Cerebellar nuclear complex (tissue), 1 donor: Measurements from ENCODE around the gene AKIRIN2.
A peak's percentile ranks its signal among the peaks of the same experiment; 100 is the strongest.

Experiments used
- DNase-seq, 2 experiments: peaks; one replicate each; lab custom pipeline; 2025; lab: John Stamatoyannopoulos, UW

The AKIRIN2 gene

DNA sequence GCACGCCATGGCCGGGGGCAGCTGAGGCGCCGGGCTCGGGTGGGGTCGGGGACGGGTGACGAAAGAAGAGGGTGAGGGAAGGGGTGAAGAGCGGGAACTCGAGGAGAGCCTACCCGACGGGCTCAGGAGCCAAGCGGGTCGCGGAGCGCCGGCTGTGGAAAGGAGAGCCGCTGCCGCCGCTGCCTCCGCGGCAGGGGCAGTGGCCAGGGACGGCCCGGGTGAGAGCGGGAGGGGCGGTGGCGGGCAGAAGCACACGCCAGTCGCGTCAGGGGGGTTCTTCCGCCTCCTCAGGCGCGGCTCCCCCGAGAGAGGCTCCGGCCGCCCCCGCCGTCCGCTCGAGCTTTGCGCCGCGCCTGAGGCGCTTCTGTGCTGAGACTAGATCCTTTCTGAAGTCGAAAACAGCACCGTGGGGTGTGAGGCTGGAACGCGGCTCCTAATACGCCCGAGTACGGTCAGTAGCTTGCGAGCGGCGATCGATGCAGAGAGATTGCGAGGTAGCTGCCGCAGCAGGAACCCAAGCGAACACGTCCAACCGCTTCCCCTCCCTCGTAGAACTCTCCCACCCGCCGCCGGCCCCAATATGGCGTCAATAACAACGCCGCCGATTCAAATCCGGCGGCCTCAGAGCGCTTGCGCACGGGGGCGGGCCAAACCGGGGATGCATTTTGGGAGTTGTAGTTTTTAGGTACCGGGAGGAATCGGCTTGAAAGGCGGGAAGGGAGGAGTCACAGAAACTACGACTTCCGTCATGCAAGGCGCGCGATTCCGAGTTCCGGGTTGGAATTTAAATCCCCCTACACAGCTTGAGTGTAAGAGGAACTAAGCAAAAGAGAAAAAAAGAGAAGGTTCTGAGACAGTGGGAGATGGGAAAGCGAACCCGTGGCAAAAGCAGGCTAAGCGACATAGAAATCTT, at the start of gene AKIRIN2:
AKIRIN2 (minus strand) TSS at position 558 of the 913 bp plus-strand sequence; CDS start at position 9, 549 bp downstream.
- peak; percentile 86 to 91 for DNase-seq

DNA sequence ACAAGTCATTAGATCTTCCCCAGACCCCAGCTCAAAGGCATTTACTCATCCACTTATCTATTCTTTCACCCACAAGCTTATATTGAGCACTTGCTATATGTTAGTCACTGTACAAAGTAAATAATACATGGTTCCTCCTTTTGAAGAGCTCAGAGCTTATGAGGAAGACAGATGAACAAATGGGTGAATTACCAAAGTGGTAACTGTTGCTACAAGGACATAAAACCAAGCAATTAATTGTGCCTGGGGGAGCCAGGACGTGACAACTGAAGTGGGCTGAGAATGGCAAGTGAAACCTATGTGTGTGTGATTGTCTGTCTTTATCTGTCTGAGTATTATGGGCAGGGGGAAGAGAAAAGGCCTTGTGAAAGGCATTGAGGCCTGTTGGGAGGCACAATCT, 45.6 kb upstream of the AKIRIN2 start:
- DNase-seq: no peak

DNA sequence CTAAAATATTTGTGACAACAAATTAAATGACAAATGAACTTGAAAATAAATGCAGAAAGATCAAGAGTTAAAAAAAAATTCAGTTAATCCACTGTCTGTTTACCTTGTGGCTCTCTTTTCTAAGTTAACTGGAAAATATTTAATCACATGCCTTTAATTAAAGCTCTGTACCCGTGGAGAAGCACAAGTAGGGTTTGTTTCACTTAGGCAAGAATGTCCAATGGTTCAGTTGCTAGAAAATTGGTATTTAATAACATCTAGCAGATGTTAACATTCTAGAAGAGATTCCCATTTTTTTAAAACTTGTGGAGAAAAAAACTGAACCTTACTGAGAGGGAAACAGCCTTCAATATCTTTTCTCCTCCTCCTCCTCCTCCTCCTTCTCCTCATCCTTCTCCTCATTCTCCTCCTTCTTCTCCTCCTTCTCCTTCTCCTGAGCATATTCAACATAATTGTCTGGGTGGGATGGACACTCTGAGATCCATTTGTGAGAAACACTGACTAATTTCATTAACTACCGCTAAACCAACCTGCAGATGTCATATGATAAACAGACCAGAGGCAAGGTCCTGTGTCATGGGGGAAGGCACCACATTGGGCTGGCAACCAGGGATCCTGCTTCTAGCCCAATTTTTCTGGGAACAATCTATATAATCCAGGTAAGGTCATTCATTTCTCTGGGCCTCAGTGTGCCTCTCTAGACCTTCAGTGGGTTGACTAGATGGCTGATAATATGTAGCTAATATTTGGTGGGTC, 44.1 kb upstream of the AKIRIN2 start:
- DNase-seq: no peak

DNA sequence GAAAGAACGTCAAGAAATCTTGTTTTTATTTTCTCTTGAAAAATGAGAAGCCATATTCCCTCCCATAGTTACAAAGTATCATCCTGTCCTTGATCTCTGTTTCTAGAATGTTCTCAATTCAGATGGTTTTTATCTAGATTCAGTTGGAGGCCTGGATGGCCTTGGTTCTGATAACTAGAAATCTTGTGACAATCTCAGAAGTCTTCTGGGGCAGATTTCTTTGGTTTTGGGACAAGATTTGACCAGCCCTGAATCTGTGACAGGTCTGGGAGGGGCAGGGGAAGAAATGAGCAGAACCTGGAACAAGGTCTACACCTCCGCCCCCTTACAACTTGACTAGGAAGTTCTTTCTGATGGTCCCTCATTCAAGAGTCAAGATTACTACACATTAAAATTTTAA, 41.4 kb upstream of the AKIRIN2 start:
- no peak for DNase-seq

DNA sequence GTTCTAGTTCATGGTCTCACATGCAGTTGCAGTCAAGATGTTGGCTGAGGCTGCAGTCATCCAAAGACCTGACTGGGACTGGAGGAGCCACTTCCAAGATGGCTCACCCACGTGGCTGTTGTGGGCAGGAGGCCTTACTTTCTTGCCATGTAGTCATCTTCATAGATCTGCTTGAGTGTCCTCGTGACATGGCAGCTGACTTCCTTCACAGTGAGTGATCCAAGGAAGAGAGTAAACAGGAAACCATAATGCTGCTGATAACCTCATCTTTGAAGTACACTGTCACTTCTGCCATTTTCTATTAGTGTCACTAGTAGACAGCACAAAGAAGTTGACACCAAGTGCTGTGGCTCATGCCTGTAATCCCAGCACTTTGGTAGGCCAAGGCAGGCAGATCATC, 40.1 kb upstream of the AKIRIN2 start:
- no peak for DNase-seq

DNA sequence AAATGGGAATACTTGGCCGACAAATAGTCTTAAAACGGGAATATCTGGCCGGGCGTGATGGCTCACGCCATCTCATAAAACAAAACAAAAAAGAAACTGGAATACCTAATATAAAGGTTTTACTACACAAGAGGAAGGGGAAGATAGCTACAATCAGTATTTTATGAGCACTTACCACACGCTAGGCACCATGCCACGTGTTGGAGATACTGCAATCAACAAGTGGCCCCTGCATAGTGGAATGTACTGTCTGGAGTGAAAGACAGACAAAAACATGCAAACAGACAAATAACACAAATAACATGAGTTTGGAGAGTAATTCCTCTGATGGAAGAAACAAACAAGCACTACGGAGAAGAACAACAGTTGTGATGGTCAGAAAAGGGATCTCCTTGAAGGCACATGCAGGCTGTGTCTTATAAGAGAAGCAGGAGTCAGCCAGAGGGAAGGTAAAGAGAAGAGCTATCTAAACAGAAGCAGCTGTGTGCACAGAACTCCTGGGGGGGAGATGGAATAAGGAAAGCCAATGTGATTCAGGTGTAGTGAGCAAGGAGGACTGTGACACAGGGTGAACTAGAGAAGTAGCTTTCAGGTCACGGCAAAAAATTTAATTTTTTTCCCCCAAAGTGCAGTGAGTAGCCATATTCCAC, 39.1 kb upstream of the AKIRIN2 start:
- DNase-seq: no peak

DNA sequence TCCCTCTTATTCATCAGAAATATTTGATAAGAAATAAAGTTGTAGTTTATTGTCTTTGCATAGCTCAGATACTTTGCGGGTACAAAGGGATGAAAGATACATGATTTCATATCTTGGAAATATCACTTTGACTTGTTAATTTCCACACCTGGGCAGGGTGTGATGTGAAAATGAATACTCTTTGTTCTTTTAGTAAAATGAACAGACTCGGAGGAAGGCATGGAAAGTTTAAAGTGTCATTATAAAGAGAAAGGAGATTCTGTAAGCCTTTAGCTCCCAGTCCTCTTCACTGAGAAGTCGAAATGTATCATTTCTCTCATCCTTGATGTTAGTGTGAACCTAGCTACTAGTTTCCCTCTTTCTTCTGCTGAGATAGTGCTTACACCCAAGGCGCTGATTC, 36.7 kb upstream of the AKIRIN2 start:
- DNase-seq: no peak

DNA sequence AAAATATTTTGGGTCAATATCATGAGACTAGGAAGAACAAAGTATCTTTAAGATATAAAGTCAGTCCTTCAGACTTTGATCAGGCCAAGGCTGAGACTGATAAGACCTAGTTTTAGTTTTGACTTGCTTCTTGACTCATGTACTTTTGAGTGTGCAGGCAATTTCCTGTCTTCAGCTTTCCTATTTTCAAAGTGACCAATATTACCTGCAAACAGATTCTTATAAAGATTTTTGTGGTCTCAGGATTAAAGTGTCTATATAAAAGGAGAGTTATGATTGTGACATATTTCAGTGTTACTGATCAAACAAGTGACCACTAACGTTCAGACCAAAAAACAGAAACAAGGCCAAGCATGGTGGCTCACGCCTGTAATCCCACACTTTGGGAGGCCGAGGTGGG, 36.0 kb upstream of the AKIRIN2 start:
- DNase-seq: no peak

DNA sequence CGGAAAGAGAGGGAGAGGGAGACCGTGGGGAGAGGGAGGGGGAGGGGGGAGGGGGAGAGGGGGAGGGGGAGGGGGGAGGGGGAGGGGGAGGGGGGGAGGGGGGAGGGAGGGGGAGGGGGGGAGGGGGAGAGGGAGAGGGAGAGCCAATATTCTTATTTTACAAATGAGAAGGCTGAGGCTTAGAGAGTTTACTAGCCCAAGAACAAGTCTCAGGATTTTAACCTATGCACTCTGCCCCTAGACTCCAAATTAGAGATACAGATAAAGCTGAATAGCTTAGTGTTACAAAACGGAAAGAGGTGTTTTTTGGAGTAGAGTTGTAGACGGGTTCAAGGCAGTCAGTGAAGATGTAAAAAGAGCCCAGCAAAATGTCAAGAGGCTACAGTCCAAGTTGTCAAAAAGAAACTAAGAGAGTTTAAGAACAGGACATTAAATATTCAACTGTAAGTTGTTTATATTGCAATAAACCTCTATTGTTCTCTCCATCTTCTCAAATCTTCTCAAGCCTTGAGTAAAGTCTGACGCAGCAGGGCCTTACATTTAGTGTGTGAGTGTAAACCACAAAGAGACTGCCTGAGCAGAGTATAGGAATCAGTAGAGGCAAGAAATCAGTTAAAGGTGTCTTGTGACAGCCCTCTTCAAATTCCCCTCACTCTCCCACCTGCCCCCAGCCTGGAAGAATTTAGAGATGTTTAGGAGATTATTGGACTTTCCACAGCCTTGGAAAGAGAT, 34.9 kb upstream of the AKIRIN2 start:
- DNase-seq: no peak

DNA sequence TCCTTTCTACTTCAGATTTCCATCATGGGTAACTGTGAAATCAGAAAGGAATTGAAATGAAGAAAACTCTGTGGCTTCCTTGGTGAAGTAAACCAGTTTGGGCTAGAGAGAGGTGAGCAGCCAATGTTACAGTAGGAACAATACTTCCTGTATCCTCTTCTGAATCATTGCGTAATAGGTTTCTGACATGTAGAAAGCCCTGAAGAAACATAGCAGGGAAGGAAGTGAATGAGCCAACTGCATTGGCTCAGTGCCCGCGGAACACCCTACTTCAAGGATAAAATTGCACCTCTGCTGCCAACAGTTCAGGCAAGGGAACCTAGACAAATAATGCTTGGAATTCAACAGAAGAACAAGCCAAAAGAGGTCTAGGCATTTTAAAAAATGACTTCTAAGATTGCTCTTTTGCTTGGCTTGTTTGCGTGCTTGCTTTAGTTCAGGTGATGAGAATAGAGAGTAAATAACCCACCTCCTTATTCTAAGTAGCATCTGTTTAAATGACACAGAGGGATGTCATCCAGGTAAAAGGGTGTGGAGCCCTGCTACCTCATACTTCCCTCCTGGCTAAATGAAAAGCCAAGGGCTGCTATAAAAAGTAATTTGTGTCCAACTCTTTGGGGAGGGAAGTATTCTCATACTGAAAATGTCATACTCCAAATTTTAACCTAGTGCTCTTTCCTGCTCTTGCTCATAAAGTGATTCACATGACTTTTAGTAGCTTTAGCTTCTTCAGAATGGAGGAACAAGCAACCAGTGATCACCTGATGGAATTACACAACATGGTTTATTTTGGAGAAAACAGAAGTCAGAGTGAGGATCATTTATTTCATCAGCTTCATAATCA, 30.0 kb upstream of the AKIRIN2 start:
- DNase-seq: no peak

DNA sequence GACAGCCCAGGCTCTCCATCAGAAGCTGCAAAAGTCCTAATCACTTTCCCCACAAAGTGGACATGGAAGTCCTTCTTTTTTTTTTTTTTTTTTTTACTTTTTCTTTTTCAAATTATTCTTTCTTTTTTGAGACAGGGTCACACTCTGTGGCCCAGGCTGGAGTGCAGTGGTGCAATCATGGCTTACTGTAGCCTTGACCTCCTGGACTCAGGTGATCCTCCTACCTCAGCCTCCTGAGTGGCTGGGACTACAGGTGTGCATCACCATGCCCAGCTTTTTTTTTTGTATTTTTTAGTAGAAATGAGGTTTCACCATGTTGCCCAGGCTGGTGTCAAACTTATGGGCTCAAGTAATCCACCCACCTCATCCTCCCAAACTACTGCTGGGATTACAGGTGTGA, 29.0 kb upstream of the AKIRIN2 start:
- no peak for DNase-seq

DNA sequence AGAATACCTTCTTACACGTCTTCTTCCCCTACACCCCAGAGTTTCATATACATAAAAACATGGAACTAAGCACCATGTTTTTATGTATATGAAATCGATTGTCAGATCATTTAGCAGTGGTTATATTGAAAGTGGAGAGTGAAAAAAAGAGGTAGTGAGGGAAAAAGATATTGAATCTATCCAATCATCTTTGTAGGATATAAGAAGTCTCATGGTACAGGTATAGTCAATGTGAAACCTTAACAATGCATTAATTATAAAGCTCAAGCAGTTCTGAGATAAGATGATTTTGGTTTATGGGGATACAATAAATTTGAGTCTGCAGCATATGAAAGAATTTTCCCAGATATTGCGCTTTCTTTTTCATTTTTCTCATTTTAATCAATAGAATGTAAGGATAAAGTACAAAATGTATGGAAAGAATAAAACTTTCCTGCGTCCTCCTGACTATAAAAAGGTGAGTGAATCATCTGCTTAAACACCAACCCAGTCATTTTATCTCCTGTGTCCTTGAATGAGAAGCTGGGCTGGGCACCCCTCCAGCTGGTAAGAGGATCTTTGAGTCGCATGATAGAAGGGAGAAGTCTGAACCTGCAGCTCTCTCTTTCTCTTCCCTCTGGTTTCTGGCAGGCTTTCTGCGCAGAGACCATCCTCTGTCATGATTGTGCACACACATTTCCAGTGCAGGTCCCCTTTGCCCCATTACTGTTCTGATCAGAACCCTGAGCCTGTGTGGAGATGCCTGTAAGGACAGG, 28.1 kb upstream of the AKIRIN2 start:
- no peak for DNase-seq

DNA sequence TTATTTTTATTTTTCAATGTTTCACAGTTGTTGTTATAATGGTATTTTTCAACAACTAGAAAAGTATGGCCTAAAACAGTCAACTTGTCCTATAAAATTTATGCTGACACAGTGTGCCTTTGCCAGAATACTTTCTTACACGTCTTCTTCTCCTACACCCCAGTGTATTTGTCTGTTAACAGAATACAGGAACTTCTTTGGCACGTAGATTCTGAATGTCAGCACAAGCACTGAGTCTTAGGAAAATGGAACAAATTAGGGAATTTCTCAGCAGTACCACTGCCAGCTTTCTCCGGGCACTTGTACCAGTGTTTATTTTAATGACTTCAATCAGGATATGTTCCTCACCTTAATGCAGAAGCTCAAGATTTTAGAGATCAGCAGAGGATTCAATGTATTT, 26.7 kb upstream of the AKIRIN2 start:
- DNase-seq: no peak

DNA sequence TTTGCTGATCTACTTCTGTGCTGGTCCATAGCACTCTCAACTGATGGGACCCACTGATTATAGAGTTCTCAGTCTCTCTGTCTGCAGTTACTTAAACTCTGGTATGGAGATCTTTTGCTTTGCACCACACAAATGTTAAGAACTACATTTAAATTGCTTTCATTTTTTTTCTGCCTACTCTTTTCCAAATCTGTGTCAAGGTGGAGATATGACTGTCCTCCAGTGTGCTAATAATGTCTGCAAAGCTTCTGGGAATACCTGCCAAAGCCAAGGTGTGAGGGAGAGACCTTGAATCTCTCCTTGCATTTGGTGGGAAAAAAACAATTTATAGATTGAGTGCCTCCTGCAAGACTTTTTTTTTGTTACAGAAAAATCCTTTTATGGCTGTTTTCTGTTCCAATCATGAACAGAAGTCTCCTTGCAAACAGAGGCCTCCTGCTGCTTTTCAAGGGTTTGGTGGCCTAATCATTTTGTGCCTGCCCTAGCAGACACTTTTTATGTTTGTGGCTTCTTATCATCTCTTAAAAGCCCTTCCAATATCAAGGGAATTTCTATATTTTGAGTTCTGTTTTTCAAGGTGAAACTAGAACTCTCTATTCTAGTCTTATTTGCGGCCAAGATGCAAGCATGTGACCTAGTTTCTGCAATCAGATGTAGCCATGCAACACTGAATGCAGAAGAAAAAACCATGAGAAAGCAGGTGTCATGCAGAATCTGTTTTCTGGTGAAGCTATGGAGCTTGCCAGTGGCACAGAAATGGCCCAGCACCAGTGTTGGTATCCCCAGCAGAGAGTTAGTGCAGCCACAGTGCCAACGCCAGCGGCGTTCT, 23.2 kb upstream of the AKIRIN2 start:
- DNase-seq: no peak

DNA sequence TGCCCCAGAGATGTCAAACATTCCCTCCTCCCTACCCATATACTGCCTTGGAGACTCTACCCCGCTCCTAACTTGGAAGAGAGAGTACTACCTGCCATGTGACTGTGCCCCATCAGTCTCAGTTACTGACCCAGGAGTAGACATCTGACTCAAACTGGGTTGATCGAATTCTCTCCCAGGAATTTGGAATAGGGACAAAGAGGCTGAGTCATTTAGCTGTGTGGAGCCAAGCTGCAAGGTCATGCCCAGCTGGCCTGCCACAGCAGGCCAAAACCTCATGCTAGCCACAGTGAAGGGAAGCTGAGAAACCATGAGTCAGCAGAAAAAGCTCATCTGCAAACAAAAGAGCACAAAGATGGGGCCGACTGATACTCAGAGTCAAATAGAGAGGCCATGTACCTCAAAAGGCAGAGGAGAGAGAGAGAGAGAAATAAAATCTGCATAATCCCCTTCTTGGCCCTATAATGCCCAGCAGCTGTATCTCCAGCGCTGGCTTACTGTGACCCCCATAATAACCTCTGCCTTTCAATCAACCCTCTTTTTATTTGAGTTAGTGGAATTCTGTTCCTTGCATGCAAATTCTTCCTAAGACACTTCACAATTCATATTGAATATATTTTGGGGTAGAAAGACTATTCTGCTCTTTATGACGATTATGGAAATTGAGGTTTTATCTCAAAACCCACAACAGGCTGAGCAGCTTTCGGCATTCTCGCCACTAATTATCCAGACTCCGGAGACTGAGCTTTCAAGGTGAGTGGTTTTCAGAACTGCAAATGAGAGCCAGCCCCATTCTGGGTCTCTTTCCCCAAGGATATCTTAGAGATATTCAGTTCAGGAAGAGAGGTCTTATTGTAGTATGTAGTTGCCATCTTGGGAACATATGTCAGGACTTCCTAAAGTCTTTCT, 21.4 kb upstream of the AKIRIN2 start:
- DNase-seq: no peak

DNA sequence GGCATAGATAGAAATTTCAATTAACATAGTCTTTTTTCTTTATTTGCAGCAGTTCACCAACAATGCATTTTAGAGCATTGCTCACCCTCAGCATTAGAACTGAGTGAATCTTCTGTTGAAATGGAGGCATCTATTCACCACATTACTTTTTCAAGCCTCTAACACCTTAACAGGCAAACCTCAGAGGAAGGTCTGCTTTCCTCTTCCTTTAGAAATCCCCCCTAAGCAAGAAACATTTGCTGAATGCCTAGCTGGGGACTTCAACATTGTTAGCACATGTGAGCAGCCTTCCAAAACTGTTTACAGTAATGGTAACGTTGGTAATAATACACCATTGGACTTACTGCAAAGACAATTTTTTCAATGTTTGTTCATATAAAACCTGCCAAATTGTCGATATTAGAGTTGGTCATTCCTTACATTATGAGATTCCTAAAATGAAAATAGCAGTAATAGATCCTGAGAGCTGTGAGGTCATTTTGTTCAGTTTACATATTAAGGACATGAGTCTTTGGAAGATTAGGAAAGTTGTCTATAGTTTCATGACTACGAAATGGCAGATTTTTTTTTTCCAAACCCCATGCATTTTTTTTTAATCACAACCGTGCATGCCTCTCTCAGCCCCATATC, 20.6 kb upstream of the AKIRIN2 start:
- no peak for DNase-seq

DNA sequence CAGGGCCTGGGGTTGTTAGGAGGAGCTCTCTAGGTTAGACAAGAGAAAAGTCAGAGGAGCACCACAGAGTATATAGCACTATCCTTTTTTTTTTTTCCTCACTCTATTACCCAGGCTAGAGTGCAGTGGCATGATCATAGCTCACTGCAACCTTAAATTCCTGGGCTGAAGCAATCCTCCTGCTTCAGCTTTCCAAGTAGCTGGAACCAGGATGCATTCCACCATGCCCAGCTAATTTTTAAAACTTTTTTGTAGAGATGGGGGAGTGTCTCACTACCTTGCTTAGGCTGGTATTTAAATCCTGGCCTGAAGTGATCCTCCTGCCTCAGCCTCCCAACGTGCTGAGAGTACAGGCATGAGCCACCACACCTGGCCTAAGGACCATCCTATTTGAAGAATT, 19.3 kb upstream of the AKIRIN2 start:
- DNase-seq: no peak
